GM11168 (cell line): ENCODE data around the gene NKAIN1.
"Not testable (repeated sequence)": the region's sequence is repeated elsewhere in the genome, so short reads cannot be mapped to it uniquely, and the experiment has no call there.

ENCODE experiments used
- in situ Hi-C: fragments of 300-500 bp; cut with MboI; formaldehyde crosslinking; loops from one replicate; pipeline ENCODE4 v1.12.0; 2022; ENCODE audit warnings: low sequenced_read_pairs; ENCODE audit not compliant: unreplicated experiment

NKAIN1 gene

DNA sequence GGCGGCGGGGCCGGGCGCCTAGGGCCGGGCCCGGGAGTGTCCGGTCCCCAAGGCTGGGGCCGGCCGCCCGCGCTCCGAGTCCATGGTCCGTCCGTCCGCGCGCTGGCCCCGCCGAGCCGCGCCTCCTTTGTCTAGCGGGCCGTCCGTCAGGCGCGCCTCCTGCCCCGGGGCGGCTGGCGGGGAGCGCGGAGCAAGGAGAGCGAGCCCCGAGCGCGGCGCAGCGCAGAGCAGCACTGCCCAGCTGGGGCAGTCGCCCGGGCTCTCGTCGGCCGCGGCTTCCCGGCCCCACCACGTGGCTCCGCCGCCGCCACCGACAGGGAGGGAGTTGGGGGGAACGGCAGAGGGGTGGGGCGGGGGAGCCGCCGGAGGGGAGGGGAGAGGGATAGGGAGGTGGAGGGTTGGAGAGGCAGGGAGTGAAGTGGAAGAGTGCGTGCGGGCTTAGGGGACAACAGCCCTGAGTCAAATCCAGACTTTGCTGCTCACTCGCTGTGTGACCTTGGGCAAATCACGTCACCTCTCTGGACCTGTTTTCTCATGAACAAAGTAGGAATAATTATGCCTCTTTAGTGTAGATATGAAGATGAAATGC is at the start of gene NKAIN1:
TSS of gene NKAIN1 (minus strand) at position 235 of the 589 bp plus-strand sequence. CDS start 340 bp downstream, outside the sequence.
- in situ Hi-C loops: no loop called here

DNA sequence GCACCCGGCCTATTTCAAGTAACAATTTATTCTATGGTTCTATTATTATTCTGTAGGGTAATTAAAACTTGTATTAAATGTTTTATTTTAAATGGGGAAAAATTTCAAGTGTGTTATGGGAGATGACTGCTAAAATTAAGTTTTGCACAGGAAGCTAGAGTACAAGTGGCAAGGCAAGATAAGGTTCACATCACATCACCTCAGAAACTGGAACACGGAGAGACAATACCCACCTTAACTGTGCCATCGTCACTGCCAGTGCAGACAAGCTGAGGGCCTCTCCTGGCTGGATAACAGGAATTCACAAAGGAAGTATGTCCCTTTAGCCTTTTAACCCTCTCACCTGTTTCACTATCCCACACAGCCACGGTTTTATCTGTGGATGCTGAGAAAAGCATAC is 49.3 kb upstream of the NKAIN1 start:
- in situ Hi-C loops: no loop called here

DNA sequence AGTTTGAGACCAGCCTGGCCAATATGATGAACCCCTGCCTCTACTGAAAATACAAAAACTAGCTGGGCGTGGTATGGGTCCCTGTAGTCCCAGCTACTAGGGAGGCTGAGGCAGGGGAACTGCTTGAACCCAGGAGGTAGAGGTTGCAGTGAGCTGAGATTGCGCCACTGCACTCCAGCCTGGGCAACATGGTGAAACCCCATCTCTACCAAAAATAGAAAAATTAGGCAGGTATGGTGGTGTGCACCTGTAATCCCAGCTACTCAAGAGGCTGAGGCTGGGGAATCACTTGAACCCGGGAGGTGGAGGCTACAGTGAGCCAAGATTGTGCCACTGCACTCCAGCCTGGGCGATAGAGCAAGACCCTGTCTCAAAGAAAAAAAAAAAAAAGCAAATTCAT is 48.1 kb upstream of the NKAIN1 start:
- in situ Hi-C loops: not testable (repeated sequence)

DNA sequence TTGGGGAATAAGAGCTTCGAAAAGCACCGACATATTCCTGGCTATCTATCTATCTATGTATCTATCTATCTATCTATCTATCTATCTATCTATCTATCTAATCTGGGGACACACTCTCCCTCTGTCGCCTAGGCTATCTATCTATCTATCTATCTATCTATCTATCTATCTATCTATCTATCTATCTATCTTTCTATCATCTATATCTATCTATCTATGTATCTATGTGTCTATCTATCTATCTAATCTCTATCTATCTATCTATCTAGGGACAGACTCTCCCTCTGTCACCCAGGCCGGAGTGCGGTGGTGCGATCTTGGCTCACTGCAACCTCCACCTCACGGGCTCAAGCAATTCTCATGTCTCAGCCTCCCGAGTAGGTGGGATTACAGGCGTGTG is 42.7 kb upstream of the NKAIN1 start:
- in situ Hi-C loops: not testable (repeated sequence)

DNA sequence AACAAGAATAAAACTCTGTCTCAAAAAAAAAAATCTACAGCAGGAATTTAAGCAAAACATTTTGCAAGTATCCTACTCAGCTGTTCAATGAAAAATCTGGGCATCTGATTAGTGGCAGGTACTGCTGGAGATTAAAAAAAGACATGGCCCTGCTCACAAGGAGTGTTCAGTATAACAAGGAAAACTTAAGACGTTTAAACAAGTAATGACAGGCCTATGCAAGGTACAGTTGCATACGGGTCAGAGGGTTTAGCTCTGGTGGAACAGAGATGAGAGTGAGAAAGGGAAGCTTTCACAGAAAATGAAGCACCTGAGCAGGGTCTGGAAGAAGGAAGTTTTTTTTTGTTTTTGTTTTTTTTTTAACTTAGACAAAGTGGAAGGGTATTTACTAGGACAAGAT is 33.9 kb upstream of the NKAIN1 start:
- in situ Hi-C loops: no loop called here

DNA sequence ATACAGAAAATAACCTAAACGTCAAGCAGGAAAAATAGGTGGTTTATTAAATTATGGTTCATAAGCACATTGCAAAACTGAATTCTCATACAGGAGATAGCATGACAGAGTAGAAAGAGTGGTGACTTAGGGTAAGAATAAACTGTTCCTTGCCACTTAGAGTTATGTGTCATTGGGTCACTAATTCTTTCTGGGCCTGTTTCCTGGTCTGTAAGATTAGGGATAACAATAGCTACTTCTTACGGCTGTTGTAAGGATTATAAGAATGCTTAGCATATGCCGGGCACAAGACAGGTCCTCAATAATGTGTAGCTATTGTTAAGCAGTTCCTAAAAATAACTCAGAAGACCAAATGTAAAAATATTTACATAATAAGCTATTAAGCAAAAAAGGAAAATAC is 32.7 kb upstream of the NKAIN1 start:
- in situ Hi-C loops: no loop called here

DNA sequence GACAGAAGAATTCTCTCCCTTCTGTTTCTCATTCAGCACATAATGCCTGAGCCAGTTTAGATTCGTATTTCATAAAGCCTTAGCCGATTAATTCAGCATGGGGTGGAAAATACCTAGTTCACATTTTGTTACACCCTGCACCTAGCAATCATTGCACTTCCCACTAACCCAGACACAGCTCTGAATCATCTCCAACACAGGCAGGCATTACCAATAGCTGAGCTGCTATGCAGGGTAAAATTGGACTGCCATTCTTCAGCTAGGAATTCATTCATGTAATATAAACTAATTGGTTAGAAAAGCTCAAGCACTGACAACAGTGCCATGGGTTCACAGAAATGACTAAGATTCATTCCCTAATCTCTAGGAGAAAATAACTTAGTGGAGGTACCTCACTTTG is 26.9 kb upstream of the NKAIN1 start:
- in situ Hi-C loops: no loop called here

DNA sequence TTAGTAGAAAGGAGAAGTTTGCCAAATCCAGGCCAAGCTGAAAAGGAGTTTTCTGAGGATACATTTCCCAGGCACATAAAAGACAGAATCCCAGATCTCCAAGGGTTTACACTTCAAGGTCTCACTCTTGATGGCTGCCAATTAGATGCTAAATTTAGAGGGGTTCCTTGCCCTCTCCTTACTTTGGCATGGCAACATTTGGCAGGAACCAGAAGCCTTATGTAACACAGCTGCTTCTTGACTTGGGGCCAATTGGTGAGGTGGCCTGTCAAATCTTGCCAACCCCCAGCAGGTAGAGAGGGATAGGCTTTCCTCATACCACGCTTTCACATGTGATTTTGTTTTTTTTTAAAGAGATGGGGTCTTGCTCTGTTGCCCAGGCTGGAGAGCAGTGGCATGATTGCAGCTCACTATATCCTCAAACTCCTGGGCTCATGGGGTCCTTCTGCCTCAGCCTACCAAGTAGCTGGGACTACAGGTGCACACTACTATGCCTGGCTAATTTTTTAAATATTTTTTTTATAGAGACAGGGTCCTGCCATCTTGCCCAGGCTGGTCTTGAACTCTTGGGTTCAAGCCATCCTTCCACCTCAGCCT is 25.2 kb upstream of the NKAIN1 start:
- in situ Hi-C loops: no loop called here

DNA sequence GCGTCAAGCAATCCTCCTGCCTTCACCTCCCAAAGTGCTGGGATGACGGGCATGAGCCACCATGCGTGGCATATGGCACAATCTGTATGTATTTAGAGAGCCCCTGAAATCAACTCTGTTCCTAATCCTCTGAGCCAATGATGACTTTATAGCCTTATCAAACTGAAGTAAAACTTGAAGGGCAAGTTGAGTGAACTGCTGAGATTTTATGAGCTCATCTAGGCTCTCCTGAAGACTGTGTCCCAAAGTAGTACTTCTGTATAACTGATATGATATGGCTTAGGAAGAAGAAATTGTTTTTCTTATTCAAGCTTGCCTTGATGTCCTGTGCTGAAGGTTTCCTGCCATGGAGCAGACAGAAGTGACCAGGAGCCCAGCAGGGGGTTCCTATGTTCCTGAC is 23.7 kb upstream of the NKAIN1 start:
- in situ Hi-C loops: no loop called here

DNA sequence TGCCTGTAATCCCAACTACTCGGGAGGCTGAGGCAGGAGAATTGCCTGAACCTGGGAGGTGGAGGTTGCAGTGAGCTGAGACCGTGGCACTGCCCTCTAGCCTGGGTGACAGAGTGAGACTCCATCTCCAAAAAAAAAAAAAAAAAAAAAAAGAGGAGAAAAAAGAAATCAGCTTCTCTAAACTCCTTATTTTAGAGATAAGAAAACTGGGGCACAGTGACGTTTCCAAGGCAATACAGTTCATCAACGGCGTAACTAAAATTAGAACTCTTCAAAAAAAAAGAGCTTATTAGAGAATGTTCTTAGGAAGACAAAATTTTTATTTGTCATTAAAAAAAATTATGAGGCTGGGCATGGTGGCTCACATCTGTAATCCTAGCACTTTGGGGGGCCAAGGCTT is 22.7 kb upstream of the NKAIN1 start:
- in situ Hi-C loops: not testable (repeated sequence)

DNA sequence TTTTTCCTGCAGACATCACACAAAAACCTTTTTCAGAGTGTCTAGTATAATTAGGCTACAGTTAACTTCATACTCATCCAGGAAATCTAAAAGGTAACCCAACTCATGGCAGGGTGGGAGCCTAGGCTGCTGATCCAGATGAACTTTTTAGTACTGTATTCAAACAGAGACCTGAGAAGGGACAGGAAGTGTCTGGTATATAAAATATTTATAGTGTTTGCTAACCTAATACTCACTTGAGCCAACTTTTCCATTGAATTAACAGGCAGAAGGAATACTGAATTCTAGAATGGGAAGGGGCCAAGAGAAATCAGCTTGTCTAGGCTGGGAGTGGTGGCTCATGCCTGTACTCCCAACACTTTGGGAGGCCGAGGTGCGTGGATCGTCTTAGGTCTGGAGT is 22.2 kb upstream of the NKAIN1 start:
- in situ Hi-C loops: no loop called here

DNA sequence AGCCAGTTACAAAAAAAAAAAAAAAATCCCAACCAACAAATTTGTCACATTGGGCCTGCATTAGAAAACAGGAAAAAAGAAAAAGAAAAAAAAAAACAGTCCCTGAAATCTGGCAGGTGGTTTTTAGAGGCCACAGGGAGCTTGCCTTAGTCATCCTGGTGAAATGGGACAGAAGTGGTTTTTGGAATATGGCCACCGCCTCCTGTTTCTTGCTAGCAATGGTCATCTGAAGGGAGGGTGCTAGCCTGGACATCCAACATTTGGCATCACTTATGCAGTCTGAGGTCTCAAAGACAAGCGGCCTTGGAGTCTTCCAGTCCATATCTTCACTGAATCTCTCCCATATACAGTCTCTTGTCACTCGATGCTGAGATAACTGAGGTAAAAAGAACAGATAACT is 20.1 kb upstream of the NKAIN1 start:
- in situ Hi-C loops: no loop called here

DNA sequence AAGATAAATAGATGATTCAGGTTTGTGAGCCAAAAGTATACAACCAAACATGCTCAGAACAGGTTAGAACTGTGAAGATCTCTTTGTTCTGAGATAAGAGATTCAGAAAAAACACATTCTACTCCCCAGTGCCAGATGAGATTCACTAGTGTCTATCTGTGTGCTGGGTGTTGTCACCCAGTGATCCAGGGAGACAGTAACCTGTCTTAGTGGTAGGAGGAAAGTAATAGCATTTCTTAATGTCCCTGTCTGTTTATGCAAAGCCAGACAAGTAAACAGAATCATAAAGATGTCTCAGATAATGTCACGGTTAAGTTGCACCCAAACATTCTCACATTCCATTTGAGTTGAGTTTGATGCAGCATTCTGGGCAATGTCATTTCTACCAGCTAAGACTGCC is 18.9 kb upstream of the NKAIN1 start:
- in situ Hi-C loops: no loop called here

DNA sequence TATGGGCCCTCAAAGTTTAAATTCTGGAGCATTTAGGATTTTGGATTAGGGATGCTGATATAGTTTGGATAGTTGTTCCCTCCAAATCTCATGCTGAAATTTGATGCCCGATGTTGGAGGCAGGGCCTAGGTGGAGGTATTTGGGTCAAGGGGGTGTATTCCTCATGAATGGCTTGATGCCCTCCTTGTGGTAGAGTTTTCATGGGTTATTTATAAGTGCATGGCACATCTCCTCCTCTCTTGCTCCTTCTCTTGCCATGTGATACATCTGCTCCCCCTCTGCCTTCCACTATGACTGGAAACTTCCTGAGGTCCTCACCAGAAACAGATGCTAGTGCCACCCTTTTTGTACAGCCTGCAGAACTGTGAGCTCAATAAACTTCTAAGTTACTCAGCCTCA is 17.5 kb upstream of the NKAIN1 start:
- in situ Hi-C loops: no loop called here

DNA sequence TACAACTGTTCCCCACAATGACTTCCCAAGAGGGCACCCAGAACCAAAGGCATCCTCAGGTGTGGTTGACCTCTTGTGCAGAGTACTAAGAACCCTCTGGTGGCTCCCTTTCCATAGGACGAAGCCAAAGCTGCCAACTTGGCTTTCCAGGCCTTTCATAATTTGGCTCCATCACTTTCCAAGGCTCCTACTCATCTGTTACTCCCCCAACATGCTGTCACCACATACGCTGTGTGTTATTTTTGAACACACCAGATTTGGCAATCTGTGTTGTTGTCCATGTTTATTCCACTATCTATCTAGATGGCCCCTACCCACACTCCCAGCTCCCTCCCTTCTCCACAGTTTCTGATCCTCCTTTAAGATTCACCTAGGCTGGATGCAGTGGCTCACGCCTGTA is 10.2 kb upstream of the NKAIN1 start:
- in situ Hi-C loops: no loop called here

DNA sequence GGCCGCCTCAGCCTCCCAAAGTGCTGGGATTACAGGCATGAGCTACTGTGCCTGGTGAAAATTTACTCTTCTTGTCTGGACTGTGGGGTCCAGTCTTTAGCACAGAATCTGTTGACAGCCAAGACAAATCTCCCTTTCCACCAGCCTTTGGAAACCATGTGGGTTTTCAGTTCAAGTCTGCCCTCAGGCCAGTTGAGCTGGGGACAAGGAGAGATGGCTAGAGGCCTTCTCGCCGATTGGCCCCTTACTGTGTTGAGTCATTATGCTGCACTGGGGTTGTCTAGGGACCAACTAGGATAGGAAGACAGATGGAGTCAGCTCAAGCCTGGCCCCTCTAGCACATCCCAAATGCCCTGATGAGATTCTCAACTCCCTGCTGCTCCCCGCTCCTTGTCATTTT is 8.6 kb upstream of the NKAIN1 start:
- in situ Hi-C loops: no loop called here

DNA sequence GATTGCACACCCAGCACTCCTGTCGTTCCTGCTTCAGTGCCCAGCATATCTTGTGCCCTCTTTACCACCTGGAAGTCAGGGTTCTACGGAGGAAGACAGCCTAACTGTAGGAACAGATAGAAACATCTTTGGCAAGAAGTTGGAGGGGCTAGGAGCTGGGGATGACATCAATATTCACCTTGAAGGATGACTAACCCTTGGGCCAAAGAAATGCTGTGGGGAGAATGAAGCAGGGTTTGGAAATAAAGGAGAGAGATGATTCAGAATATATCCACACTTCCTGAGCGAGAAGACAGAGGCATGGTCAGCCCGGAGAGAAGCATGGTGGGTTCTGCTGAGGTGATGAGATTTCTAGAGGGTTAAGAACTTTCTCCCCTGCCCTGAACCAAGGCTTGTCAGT is 4.6 kb upstream of the NKAIN1 start:
- in situ Hi-C loops: no loop called here

DNA sequence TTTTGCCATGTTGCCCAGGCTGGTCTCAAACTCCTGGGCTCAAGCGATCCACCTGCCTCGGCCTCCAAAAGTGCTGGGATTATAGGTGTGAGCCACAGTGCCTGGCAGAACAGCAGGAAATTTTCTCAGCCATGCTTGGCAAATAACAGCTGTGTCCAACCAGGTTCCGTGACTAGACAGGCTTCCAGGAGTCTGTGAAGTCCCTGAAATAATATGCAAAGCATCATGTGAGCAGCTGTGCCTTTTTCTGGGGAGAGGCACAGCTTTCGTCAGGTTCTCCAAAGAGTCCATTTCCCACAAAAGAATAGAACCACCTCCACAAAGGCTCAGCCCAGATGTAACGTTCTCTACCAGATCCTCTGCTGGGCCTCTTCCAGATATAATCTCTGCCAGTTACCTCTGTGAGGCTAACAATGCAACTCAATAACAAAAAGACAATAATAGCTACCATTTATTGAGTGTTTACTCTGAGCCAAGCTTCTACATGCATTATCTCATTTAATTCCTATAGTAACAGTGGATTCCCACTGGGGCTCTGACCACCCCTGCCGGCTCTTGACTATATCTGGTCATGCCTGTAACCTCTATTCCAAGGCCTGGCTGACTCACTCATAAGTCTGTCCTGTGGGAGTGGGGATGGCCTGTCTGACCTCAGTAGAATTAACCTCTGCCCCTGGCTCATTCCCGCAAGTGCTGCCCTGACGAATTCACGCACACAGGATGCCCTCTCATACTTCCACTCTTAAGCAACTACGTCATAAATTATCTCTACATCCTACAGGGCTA is 4.0 kb upstream of the NKAIN1 start:
- in situ Hi-C loops: no loop called here

DNA sequence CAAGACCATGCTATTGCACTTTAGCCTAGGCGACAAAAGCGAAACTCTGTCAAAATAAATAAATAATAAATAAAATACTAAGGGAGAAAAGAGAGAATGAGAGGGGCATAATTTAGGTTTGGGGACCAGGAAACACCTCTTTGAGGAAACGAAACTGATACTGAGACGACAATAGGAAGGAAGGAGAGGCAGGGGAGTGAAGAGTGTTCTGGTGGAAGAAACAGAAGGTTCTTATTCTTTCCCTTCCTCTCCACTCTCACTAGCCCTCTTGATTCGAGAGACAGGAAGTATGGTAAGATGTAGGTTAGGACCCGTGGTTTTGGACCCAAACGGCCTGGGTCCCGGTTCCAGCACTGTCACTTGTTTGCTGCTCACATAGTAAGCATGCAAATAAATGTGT is 1.6 kb upstream of the NKAIN1 start:
- in situ Hi-C loops: no loop called here

DNA sequence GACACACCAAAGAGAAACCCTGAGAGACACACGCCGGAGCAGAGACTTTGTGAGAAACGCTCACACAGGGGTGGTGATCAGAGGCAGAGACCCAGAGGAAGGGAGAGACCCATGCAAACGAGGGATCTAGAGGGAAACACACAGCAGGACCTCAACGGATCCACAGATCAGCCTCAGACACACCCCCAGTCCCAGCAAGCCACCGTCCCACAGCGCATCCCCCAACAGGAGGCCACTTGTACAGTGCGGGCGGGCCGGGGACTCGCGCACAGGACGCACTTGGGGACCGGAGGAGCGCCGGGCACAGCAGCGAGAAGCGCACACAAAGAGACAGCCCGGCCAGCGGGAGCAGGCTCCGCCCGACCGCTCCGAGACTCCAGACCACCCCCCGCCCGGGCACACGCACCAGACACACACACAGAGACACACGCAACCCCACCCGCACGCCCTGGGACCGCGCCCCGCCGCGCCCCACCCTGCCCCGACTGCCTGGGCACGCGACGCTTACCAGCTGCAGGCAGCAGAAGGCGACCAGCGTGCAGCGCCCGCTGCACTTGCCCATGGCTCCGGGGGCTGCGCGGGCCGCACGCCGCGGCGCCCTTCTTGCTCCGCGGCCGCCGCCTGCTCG is 587 bp downstream of the NKAIN1 start:
- in situ Hi-C loops: no loop called here

DNA sequence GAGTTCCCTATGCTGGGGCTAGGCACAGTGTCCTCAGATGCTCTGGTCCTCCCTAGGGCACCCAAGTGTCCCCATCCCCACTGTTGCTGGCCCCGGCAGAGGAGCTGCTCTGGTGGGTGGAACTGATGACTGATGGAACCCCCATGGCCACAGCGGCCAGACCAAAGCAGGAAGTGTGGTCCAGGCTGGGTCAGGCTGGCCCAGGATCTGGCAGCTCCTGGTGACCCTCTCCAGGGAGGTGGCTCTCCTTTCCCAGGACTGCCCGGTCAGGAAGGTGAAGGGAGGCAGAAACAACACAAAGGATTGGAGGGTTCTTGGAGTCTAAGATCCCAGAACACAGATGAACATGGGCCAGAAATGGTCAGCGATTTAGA is 1.1 kb downstream of the NKAIN1 start:
- in situ Hi-C loops: no loop called here
